ENCODE measurements around the gene LGSN. TPM values are rescaled to one million over a fixed set of nuclear protein-coding genes. Genes with fewer than 3 reads are reported as not detected.
"Not testable (repeated sequence)": the region's sequence is repeated elsewhere in the genome, so short reads cannot be mapped to it uniquely, and the experiment has no call there.

The LGSN gene
- total RNA-seq, 6 experiments from 2014 or later: not detected

- Mint-ChIP-seq H3K36me3 (ENCODE audit: low read depth) (no peaks in the 10 kb centered on the region; the same call in 1 of the 2 replicates), H3K27ac (no peak overlapping the region; the same call in 1 of the 2 replicates), H3K4me1 (ENCODE audit: low read depth) (peaks cover 38% of the 10 kb centered on the region), H3K27me3 (ENCODE audit: insufficient read depth) (no peaks in the 10 kb centered on the region), H3K4me3 (no peak overlapping the region), H3K9me3 (no peaks in the 10 kb centered on the region)
- no peak for TF ChIP-seq CTCF (IDR thresholded peaks at IDR 0.05)
- no peak for DNase-seq
Measured at GRCh38 chr6:63346217-63346835, 26.5 kb upstream of the LGSN start.

- H3K4me3 Mint-ChIP-seq: no peak overlapping the region
- TF ChIP-seq CTCF (IDR thresholded peaks at IDR 0.05): no peak
- no peak overlapping the region for H3K27ac Mint-ChIP-seq
- H3K4me1 Mint-ChIP-seq (ENCODE audit: low read depth): no peaks in the 10 kb centered on the region
- H3K36me3 Mint-ChIP-seq (ENCODE audit: low read depth): peaks cover 7% of the 10 kb centered on the region; the same call in 1 of the 2 replicates
- no peak for DNase-seq
- H3K27me3 Mint-ChIP-seq (ENCODE audit: insufficient read depth): no peaks in the 10 kb centered on the region; the same call in 1 of the 2 replicates
- peaks cover 8% of the 10 kb centered on the region; the same call in 1 of the 2 replicates for H3K9me3 Mint-ChIP-seq
Measured at GRCh38 chr6:63340351-63340750, 20.6 kb upstream of the LGSN start.

GRCh38 chr6:63334652-63335051 lies 14.9 kb upstream of the LGSN start:
- not testable (repeated sequence) for H3K27me3 Mint-ChIP-seq (ENCODE audit: insufficient read depth); H3K27ac Mint-ChIP-seq; H3K4me1 Mint-ChIP-seq (ENCODE audit: low read depth); DNase-seq; H3K9me3 Mint-ChIP-seq; H3K36me3 Mint-ChIP-seq (ENCODE audit: low read depth); H3K4me3 Mint-ChIP-seq

DNA sequence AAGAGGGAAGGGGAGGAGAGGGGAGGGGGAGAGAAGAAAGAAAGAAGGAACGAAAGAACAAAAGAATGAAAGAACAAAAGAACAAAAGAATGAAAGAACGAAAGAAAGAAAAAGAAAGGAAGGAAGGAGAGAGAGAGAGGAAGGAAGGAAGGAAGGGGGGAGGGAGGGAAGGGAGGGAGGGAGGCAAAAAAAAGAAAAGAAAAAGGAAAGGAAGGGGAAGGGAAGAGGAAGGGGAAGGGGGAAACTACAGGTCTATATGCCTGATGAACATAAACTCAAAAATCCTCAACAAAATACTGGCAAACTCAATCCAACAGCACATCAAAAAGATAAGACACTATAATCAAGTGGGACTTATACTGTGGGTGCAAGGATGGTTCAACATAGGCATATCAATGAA lies 13.7 kb upstream of the LGSN start:
- H3K4me1 Mint-ChIP-seq (ENCODE audit: low read depth): no peaks in the 10 kb centered on the region
- H3K4me3 Mint-ChIP-seq: no peak overlapping the region
- TF ChIP-seq CTCF (IDR thresholded peaks at IDR 0.05): no peak
- no peak for DNase-seq
- no peaks in the 10 kb centered on the region for H3K36me3 Mint-ChIP-seq (ENCODE audit: low read depth)
- no peak overlapping the region for H3K27ac Mint-ChIP-seq
- H3K27me3 Mint-ChIP-seq (ENCODE audit: insufficient read depth): peaks cover 5% of the 10 kb centered on the region
- H3K9me3 Mint-ChIP-seq: no peaks in the 10 kb centered on the region

DNA sequence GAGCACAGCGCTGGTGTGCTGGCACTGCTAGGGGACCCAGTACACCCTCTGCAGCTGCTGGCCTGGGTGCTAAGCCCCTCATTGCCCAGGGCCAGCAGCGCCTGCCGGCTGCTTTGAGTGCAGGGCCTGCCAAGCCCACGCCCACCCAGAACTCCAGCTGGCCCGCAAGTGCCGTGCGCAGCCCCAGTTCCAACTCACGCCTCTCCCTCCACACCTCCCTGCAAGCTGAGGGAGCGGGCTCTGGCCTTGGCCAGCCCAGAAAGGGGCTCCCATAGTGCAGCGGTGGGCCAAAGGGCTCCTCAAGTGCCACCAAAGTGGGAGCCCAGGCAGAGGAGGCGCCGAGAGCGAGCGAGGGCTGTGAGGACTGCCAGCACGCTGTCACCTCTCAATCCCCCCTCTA lies 6.8 kb upstream of the LGSN start:
- not testable (repeated sequence) for DNase-seq; H3K27me3 Mint-ChIP-seq (ENCODE audit: insufficient read depth); H3K4me3 Mint-ChIP-seq; H3K9me3 Mint-ChIP-seq; H3K27ac Mint-ChIP-seq; H3K4me1 Mint-ChIP-seq (ENCODE audit: low read depth); H3K36me3 Mint-ChIP-seq (ENCODE audit: low read depth)

DNA sequence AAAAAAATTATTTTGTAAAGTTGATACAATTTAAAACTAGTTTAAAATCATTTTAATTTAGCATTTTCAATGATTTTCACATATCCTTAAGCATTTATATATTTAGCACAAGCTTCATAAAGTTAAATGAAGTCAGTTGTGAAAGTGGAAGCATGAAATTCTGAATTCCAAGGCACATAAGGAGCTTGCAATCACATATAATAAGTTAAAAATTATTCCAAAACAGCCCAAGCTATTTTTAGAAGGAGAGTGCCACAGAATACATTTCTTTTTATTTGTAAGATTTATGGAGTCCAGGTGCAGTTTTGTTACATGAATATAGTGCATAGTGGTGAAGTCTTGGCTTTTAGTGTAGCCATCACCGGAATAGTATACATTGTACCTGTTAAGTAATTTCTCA lies 3.2 kb upstream of the LGSN start:
- H3K4me3 Mint-ChIP-seq: no peak overlapping the region
- no peaks in the 10 kb centered on the region for H3K36me3 Mint-ChIP-seq (ENCODE audit: low read depth)
- H3K4me1 Mint-ChIP-seq (ENCODE audit: low read depth): no peaks in the 10 kb centered on the region
- DNase-seq: no peak
- H3K27ac Mint-ChIP-seq: no peak overlapping the region
- H3K27me3 Mint-ChIP-seq (ENCODE audit: insufficient read depth): peaks cover 7% of the 10 kb centered on the region
- TF ChIP-seq CTCF (IDR thresholded peaks at IDR 0.05): no peak
- no peaks in the 10 kb centered on the region for H3K9me3 Mint-ChIP-seq

GRCh38 chr6:63321821-63322220 lies 2.0 kb upstream of the LGSN start:
- no peak overlapping the region for H3K27ac Mint-ChIP-seq
- no peaks in the 10 kb centered on the region for H3K36me3 Mint-ChIP-seq (ENCODE audit: low read depth)
- no peak for TF ChIP-seq CTCF (IDR thresholded peaks at IDR 0.05)
- H3K4me1 Mint-ChIP-seq (ENCODE audit: low read depth): no peaks in the 10 kb centered on the region
- H3K9me3 Mint-ChIP-seq: no peaks in the 10 kb centered on the region
- no peak for DNase-seq
- no peak overlapping the region for H3K4me3 Mint-ChIP-seq
- H3K27me3 Mint-ChIP-seq (ENCODE audit: insufficient read depth): peaks cover 9% of the 10 kb centered on the region; the same call in 1 of the 2 replicates
